Right lobe of liver (tissue), 4 donors: ENCODE data around the gene RHOBTB1.

Experiments used
- POLR2A ChIP-seq: fragments of 450-650 bp; IDR thresholded peaks from one replicate; pipeline ENCODE4 v1.6.1; 2017; ENCODE audit warnings: antibody characterized with exemption, mild to moderate bottlenecking
- TF ChIP-seq, protein P1 (sequence below), 4 donors: fragments of 200-600 bp in 3 of 4; fragments of 450-650 bp in 1 of 4; IDR thresholded peaks; one replicate each; pipeline versions ENCODE4 v1.5.1 to v1.8.0; 2016 to 2022; ENCODE audit warnings: antibody characterized with exemption in 4 of 4, mild to moderate bottlenecking in 2 of 4
- donor health status: DM: no; HTN: no; CAD: no.
- donor health status: DM: no; HTN: no; CAD: no.
- donor health status: DM: no; HTN: yes; CAD: no.

DNA sequence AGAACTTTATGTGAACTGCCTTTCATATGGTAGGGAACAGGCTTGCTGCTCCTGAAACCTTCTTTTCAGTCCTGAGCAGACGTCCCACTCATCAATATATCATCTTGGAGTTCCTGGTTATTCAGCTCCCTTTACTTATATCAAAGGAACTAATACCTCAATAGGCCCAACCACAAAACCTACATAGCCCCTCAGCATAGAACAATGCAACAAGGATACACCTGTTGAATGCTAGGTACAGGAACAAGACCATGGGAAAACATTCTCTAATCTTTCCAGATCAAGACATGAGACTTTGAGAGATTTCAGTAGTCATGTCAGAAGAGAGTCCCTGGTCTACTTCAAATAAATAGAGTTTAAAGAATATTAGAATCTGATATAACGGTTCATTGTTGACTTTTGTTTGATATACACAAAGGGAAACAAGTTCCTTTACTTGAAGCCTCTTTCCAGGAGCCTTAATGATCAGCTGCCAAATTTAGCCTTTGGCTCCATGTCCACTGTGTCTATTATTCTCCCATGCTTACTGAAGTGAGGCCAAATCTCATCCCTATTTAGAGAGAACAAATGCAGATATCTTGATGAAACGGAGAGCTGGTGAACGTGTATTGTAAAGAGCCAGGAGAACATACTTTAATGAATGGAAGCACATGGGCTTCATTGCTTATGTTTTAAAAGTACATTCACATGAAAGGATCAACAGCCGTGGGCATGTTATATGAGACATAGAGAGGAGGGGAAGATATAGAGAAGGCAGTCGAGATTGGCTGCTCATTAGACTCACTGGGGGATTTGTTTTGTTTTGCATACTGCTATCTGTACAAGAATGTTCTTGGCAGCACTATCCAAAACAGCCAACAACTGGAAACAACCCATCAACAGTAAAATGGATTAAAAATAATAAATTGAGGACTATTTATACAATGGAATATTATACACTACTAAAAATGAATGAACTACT lies 9.5 kb downstream of the RHOBTB1 start:
- TF ChIP-seq, protein P1, sequence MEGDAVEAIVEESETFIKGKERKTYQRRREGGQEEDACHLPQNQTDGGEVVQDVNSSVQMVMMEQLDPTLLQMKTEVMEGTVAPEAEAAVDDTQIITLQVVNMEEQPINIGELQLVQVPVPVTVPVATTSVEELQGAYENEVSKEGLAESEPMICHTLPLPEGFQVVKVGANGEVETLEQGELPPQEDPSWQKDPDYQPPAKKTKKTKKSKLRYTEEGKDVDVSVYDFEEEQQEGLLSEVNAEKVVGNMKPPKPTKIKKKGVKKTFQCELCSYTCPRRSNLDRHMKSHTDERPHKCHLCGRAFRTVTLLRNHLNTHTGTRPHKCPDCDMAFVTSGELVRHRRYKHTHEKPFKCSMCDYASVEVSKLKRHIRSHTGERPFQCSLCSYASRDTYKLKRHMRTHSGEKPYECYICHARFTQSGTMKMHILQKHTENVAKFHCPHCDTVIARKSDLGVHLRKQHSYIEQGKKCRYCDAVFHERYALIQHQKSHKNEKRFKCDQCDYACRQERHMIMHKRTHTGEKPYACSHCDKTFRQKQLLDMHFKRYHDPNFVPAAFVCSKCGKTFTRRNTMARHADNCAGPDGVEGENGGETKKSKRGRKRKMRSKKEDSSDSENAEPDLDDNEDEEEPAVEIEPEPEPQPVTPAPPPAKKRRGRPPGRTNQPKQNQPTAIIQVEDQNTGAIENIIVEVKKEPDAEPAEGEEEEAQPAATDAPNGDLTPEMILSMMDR (IDR thresholded peaks at IDR 0.05) = no peak
- no peak for TF ChIP-seq POLR2A
